GM12891 (cell line): ENCODE measurements around the gene KCNIP2.

Experiments used
- DNase-seq: peaks from one replicate; pipeline ENCODE4 v3.0.0; 2011; ENCODE audit warnings: low spot score; ENCODE audit not compliant: insufficient read length
- FAIRE-seq: peaks from 2 replicates; lab custom pipeline; 2011; peaks lifted over from hg19 to GRCh38; lab: Jason Lieb, UNC
- PAX5 ChIP-seq: IDR thresholded peaks from 2 replicates; pipeline ENCODE4 v1.6.1; 2011; ENCODE audit warnings: low read length, moderate library complexity, mild to moderate bottlenecking; ENCODE audit not compliant: insufficient read depth, severe bottlenecking
- POLR2A ChIP-seq: IDR thresholded peaks from 2 replicates; pipeline ENCODE4 v1.6.1; 2011; ENCODE audit warnings: low read depth, low read length, control low read depth
- POLR2AphosphoS5 ChIP-seq: IDR thresholded peaks from 2 replicates; pipeline ENCODE4 v1.6.1; 2011; ENCODE audit warnings: low read depth, low read length, control low read depth
- POU2F2 ChIP-seq: IDR thresholded peaks from 2 replicates; pipeline ENCODE4 v1.6.1; 2011; ENCODE audit warnings: low read depth, mild to moderate bottlenecking, control low read depth, low read length, moderate library complexity
- SPI1 ChIP-seq: IDR thresholded peaks from 2 replicates; pipeline ENCODE4 v1.6.1; 2011; ENCODE audit warnings: low read depth, low read length, control low read depth
- TAF1 ChIP-seq: IDR thresholded peaks from 2 replicates; pipeline ENCODE4 v1.6.1; 2011; ENCODE audit warnings: low read depth, low read length, control low read depth

KCNIP2 gene

DNA sequence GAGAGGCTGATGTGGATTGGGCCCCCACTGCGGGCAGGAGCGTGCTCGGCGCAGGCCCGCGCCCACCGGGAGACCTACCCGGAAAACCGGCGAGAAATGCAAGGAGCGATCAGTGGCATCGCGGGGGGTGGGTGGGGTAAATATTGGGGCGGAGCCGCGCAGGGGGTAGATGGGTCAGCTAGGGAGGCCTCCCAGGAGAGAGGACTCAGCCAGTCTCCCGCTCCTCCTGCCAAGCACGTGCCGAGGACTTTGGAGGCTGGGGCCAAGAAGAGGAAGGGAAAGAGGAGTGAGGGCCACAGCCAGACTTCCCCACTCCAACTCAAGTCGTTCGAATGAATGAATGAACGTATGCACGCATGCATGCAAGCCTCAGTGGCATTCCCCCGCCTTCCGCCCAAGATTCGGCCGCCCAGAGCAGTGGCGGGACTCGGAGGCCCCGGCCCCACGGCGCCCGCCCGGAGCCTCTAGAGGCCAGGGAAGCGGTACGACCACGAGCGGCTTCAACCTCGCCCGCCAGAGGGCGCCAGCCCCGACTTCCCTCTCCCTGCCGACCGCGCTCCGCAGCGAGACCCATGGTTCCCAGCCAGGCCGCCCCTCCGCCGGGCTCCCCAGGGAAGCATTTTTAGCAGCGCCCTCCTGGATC lies 63.9 kb downstream of the KCNIP2 start:
- DNase-seq (peak; percentile 79), FAIRE-seq (peak; percentile 91)
- TF ChIP-seq SPI1 (no peak; the same call in 1 of the 2 replicates), TAF1 (no peak), PAX5 (peak; percentile 10), POU2F2 (no peak)

DNA sequence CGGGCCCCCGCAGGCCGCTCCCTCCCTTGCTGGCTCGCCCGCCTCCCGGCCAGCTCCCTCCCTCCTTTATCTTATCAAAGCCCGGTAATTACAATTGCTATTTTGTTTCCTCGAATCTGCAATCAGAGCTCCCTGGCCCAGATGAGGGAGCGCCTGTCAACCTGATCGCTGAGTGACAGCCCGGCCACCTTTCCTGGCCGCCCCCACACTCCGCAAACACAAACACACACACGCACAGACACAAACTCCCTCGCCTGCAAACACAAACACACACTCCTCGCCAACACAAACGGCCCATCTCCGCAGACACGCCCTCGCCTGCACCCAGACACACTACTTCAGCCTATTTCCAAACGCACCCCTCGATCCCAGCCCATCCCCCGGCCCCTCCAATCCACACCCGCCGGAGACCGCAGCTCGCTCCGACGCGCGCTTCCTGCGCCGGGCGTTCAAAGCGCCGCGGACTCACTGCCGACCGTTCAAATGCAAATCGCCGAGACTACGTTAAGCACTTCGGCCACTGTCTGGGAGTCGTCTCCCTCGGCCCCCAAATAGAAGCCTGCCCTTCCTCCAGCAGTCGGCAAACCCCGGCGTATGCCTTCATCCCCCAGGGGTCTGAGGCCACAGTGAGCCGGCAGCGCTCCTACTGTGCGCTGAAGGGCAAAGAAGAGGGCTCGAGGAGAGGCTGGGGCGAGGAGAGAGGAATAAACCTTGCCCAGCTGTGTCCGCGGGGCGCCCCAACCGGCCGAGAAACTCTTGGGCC lies 64.6 kb downstream of the KCNIP2 start:
- TF ChIP-seq PAX5: no peak
- TF ChIP-seq POU2F2: peak; percentile 60; the same call in 1 of the 2 replicates
- DNase-seq (no peak), FAIRE-seq (peak; percentile 94)

- TF ChIP-seq TAF1 (no peak), SPI1 (no peak), POLR2A (no peak), PAX5 (no peak), POLR2AphosphoS5 (no peak), POU2F2 (no peak)
- FAIRE-seq (peak; percentile 70), DNase-seq (no peak)
Measured at GRCh38 chr10:101778151-101778780, 65.3 kb downstream of the KCNIP2 start.

DNA sequence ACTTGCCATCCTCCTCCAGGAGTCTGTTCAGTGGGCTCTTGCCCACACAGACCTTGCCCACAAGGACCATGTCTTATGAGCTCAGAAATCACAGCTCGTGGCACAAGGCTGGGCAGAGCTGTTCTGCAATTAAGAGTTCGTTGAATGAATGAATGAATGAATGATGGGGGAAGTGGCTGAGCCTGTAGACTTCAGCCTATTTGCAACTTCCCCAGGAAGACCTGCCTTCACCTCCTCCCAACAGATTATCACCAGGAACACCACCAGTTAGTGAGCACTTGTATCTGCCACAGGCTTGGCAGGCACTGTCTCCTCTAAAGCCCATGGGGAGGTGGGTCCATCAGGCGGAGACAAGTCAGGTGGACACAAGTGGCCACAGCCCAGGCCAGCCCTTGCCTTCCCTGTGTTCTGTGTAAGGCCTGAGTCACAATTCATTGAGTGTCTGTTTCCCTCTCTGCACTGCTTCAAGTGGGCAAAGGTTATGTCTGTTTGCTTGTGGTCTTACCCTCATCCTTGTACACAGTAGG lies 65.9 kb downstream of the KCNIP2 start:
- peak; percentile 23 for FAIRE-seq
- TF ChIP-seq SPI1 (no peak), POU2F2 (no peak), TAF1 (no peak), POLR2AphosphoS5 (no peak), PAX5 (no peak), POLR2A (no peak)

DNA sequence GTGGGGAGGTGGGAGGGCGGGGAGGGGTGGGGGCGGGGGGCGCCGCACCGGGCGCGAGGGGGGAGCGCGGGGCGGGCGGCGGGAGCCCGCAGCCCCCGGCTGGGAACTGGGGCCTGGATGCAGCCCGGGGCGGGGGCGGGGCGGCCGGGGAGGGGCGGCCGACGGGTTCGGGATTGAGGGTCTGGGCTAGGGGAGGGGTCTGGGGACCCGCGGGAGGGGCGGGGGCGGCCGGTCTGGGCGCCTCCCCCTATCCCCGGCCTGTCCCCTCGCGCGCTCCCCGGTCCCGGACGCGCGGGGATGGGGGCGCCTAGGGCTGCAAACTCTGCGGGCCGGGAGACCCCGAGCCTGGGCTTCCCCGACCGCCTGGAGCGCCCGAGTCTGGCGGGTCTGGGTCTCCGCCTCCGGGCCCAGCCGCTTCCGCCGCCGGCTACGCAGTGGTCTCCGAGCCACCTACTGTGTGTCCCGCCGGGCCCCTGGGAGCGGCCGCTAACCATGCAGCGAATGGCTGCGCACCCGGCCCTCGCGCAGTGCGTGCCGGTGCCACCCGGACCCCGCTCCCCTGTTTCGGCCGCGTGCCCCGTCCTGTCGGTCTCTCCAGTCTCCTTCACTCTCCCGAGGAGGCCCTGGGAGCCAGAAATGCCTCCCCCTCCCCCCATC lies 67.3 kb downstream of the KCNIP2 start:
- DNase-seq (no peak), FAIRE-seq (no peak)
- TF ChIP-seq POLR2A: no peak
- TF ChIP-seq TAF1: no peak
- no peak for TF ChIP-seq PAX5
- no peak for TF ChIP-seq POLR2AphosphoS5
- no peak for TF ChIP-seq POU2F2
- TF ChIP-seq SPI1: no peak

More for the DNA sequence above, 65.9 kb downstream of the KCNIP2 start:
- no peak for DNase-seq
